Left ventricle myocardium superior (tissue), 1 donor: ENCODE results near the gene RASAL1. TPM values are rescaled to one million over a fixed set of nuclear protein-coding genes. Genes with fewer than 3 reads are reported as not detected.

Experiments used
- ATAC-seq: fragments of 200-7000 bp; cut with Tn5 transposase; one replicate; pipeline ENCODE4 v1.9.1; 2020; ENCODE audit warnings: mild to moderate bottlenecking, moderate library complexity
- DNase-seq: peaks from one replicate; pipeline ENCODE4 v3.0.0-alpha.2; 2020
- intact Hi-C: fragments of 100-400 bp; cut with micrococcal nuclease; formaldehyde crosslinking; loops from one replicate; pipeline ENCODE4 v1.11.0; 2022
- total RNA-seq: library from RNA; stranded (reverse); fragmentation: NEBNext Ultra II Directional; extraction: Animal tissue kit (Norgen Biotek cat#: 25700); gene quantifications from one replicate; pipeline ENCODE4 v1.2.1, GENCODE V29; 2021
- donor health status: DM: no; HTN: yes; CAD: no; lungs with severe emphysema.

Gene RASAL1
- total RNA-seq, 1 donor from 2014 or later: not detected

GRCh38 chr12:113088971-113089756, 46.4 kb downstream of the RASAL1 start:
- intact Hi-C loops: no loop called here
- no peak for DNase-seq
- ATAC-seq: no peak

GRCh38 chr12:113088037-113088436, 47.5 kb downstream of the RASAL1 start:
- ATAC-seq (no peak), DNase-seq (no peak)
- intact Hi-C loops: no loop called here

GRCh38 chr12:113087193-113087592, 48.4 kb downstream of the RASAL1 start:
- DNase-seq: no peak
- ATAC-seq: no peak

GRCh38 chr12:113086249-113087164, 49.1 kb downstream of the RASAL1 start:
- no peak for DNase-seq
- intact Hi-C loops: no loop called here
- ATAC-seq: no peak

More at GRCh38 chr12:113087193-113087592, 48.4 kb downstream of the RASAL1 start:
- intact Hi-C loops: no loop called here

DNA sequence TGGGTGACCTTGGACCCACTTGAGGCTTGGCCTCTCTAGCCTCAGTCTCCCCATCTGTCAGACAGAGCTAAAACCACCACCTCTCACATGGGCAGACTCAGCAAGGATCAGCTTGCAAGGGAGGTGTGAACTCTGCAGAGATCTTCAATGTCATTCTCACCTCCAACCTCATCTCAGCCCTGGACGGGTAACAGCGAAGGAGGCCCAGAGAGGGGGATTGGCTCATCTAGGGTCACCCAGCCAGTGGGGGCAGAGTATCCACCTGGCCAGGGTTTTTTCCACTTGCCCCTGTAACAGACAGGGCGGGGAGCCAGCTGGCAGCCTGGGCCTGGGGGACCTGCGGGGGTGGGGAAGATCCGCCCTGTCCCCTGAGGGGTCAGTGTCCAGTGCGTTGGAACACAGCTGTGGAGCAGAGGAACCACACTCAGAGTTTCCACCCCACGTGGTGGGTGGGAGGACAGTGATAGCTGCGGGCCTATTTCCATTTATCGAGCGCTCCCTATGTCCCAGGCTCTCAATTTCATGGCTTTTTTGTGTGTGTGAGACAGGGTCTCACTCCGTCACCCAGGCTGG, 51.6 kb downstream of the RASAL1 start:
- peak; percentile 76 for ATAC-seq
- intact Hi-C loops: no loop called here
- peak; percentile 80 for DNase-seq

DNA sequence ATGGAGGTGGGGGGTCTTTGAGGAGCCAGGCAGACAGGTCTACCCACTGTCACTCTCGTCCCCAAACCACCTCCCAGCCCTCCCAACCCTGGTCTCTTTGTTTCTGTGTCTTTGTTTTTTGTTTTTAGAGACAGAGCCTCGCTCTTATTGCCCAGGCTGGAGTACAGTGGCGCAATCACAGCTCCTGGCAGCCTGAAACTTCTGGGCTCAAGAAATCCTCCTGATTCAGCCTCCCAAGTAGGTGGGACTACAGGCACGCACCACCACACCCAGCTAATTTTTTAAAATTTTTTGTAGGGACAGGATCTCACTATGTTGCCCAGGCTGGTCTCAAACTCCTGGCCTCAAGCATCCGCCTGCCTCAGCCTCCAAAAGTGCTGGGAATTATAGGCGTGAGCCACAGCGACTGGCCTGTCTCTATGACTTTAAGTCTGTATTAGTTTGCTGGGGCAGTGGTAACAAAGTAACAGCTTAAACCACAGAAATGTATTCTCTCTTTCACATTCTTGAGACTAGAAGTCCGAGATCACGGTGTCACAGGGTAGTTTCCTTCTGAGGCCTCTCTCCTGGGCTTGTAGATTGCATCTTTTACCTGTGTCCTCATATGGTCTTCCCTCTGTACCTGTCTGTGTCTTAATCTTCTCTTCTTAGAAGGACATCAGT, 52.9 kb downstream of the RASAL1 start:
- intact Hi-C loops: no loop called here
- DNase-seq (no peak), ATAC-seq (no peak)

GRCh38 chr12:113081873-113082272, 53.7 kb downstream of the RASAL1 start:
- intact Hi-C loops: no loop called here
- peak; percentile 40 for ATAC-seq
- no peak for DNase-seq

- no peak for ATAC-seq
- intact Hi-C loops: no loop called here
- DNase-seq: no peak
Observed at GRCh38 chr12:113077859-113078255, 57.7 kb downstream of the RASAL1 start.

DNA sequence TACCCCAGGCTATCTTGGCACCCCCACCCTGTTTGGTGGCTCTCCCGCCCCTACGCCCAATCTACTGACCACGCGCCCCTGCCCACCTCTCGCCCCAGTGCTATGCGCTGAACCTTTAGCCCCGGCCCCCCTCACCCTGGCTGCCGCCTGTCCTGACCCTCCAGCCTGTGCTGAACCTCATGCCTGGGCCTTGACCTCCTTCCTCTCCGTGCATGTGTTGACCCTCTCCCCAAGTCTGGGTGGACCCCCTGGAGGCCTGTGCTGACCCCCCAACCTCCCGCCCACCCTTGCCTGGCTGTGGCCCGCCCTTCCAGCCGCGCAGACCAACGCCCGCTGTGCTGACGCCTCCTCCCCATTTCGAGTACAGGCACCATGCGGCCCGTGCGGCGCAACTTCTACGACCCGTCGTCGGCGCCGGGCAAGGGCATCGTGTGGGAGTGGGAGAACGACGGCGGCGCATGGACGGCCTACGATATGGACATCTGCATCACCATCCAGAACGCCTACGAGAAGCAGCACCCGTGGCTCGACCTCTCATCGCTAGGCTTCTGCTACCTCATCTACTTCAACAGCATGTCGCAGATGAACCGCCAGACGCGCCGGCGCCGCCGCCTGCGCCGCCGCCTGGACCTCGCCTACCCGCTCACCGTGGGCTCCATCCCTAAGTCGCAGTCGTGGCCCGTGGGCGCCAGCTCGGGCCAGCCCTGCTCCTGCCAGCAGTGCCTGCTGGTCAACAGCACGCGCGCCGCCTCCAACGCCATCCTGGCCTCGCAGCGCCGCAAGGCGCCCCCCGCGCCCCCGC, 58.3 kb downstream of the RASAL1 start:
- intact Hi-C loops: no loop called here
- DNase-seq: no peak
- ATAC-seq: no peak

- no peak for ATAC-seq
- no peak for DNase-seq
Observed at GRCh38 chr12:113075137-113075683, 60.4 kb downstream of the RASAL1 start.

DNA sequence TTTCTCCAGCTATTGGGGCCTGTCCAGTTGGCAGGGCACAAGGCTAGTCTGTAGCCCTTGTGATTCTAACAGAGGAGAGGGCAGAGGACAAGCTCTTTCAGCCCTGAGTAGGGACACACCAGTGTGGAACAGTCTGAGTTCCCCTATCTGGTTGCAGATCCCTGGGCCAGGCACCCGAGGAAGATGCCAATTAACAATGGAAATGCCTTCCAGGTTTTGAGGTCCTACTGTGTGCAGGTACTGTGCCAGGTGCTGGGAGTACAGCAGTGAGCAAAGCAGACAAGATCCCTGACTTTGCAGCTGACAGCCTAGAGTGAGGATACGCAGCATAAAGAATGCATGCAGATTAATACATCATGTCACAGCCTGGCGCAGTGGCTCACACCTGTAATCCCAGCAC, 62.0 kb downstream of the RASAL1 start:
- ATAC-seq: no peak
- intact Hi-C loops: no loop called here
- DNase-seq: no peak

More at GRCh38 chr12:113075137-113075683, 60.4 kb downstream of the RASAL1 start:
- intact Hi-C loops: no loop called here

DNA sequence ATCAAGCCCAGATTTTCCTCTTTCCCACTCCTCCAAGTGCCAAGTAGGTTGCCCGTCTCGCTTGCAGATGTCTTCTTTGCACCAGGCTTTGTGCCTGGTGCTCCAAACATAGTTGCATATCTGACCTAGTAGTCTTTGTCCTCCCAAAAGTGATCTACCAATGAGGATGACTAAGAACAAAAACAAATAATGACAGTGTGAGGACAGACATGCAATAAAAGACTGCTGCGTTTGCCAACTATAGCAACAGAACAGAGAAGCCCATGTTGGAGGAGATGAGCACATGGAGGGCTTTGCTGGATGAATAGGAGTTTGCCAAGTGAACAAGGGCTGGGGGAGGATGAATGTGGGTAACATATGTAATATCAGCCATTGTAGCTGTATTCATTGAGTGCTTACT, 63.4 kb downstream of the RASAL1 start:
- intact Hi-C loops: no loop called here
- ATAC-seq (no peak), DNase-seq (no peak)

- intact Hi-C loops: no loop called here
- DNase-seq: peak; percentile 68
- peak; percentile 68 for ATAC-seq
Observed at GRCh38 chr12:113071135-113072112, 64.1 kb downstream of the RASAL1 start.

DNA sequence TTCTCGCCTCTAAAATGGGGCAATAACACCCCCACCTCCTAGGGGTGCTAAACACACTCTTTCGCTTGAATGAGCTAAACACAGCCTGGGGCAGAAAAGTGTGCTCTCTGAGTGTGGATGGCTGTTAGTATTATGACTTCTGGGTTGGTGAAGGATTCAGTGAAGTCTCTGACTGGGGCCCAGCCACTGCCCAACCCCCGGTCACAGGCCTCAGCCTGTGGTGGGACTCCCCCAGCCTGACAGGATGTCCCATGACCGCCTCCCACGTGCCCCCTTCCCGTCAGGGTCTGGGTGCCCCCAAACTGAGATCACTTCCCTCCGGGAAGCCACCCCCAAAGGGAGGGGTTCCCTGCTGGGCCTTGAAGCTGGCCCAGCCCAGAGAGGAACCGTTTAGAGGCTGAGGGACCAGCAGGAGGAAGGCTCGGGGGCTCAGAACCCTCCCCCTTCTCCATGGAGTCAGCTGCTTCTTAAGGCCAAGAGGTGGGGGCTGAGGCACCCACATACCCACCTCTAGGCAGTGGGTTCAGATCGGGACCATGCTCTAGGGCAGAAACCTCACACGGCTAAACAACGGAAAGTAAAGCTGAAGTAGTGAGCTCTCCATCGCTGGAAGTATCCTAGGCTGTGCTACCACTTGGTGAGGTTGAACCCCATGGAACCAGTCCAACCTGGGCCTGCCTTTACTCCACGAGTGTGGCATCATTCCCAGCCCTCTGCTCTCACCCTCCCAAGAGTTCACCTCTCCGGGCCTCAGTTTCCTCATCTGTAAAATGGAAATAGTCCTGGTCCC, 65.2 kb downstream of the RASAL1 start:
- ATAC-seq (peak; percentile 38), DNase-seq (peak; percentile 56)
- intact Hi-C loops: no loop called here

GRCh38 chr12:113069751-113070116, 65.8 kb downstream of the RASAL1 start:
- DNase-seq (no peak), ATAC-seq (no peak)
- intact Hi-C loops: no loop called here

DNA sequence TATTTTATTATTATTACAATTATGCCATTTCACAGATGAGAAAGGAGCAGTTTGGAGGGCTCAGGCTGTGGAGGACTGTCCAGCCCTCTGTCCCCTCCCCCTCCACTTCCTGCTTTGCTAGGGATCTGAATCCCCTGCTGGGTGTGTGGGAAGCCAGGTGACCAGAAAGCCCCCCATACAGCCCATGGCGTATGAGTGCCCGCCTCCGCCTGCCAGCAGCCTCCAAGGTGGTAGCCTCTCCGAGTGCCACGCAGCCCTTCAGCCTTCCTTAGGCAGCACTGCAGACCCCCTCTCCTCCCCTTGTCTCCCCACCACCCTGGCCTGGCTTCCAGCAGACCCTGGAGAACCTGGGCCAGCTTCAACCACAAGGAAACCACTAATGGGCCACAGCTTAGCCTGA, 66.4 kb downstream of the RASAL1 start:
- no peak for ATAC-seq
- intact Hi-C loops: no loop called here

More for the DNA sequence above, 66.4 kb downstream of the RASAL1 start:
- DNase-seq: no peak
